SHP77 (cell line): Measurements from ENCODE around the gene ZNF804B.

Experiments used
- DNase-seq, 2 experiments: peaks; one replicate each; lab custom pipeline; 2025; lab: John Stamatoyannopoulos, UW

Gene ZNF804B

GRCh38 chr7:88835147-88835728, 75.7 kb downstream of the ZNF804B start:
- DNase-seq, result peak; percentile 30 to 67

- no peak for DNase-seq
Observed at GRCh38 chr7:88842201-88842600, 82.7 kb downstream of the ZNF804B start.

- DNase-seq, result no peak
Observed at GRCh38 chr7:88845091-88845490, 85.6 kb downstream of the ZNF804B start.

GRCh38 chr7:88851220-88851619, 91.7 kb downstream of the ZNF804B start:
- no peak for DNase-seq

GRCh38 chr7:88859288-88859687, 99.8 kb downstream of the ZNF804B start:
- DNase-seq, result no peak

- DNase-seq, result no peak
Observed at GRCh38 chr7:88866265-88866863, 106.9 kb downstream of the ZNF804B start.

- DNase-seq, result no peak
Observed at GRCh38 chr7:88867158-88867557, 107.7 kb downstream of the ZNF804B start.

GRCh38 chr7:88868456-88868855, 109.0 kb downstream of the ZNF804B start:
- DNase-seq, result no peak

- no peak for DNase-seq
Observed at GRCh38 chr7:88881136-88881535, 121.6 kb downstream of the ZNF804B start.

GRCh38 chr7:88885131-88885530, 125.6 kb downstream of the ZNF804B start:
- no peak for DNase-seq

- no peak for DNase-seq
Observed at GRCh38 chr7:88888684-88889083, 129.2 kb downstream of the ZNF804B start.

- no peak for DNase-seq
Observed at GRCh38 chr7:88910516-88910915, 151.0 kb downstream of the ZNF804B start.

- no peak for DNase-seq
Observed at GRCh38 chr7:88912852-88913251, 153.4 kb downstream of the ZNF804B start.

GRCh38 chr7:88915615-88916014, 156.1 kb downstream of the ZNF804B start:
- no peak for DNase-seq

- DNase-seq, result no peak
Observed at GRCh38 chr7:88919478-88920131, 160.1 kb downstream of the ZNF804B start.

GRCh38 chr7:88922944-88923343, 163.4 kb downstream of the ZNF804B start:
- DNase-seq, result no peak

GRCh38 chr7:88928276-88928675, 168.8 kb downstream of the ZNF804B start:
- no peak for DNase-seq

- DNase-seq, result no peak
Observed at GRCh38 chr7:88929719-88930118, 170.2 kb downstream of the ZNF804B start.

- DNase-seq, result no peak
Observed at GRCh38 chr7:88933285-88933684, 173.8 kb downstream of the ZNF804B start.

GRCh38 chr7:88942815-88943501, 183.5 kb downstream of the ZNF804B start:
- DNase-seq, result no peak

- no peak for DNase-seq
Observed at GRCh38 chr7:88951826-88952225, 192.3 kb downstream of the ZNF804B start.

GRCh38 chr7:88964418-88964817, 204.9 kb downstream of the ZNF804B start:
- DNase-seq, result no peak

- DNase-seq, result no peak
Observed at GRCh38 chr7:88965371-88965770, 205.9 kb downstream of the ZNF804B start.
